ENCODE data around the gene COX8C.

Gene COX8C

DNA sequence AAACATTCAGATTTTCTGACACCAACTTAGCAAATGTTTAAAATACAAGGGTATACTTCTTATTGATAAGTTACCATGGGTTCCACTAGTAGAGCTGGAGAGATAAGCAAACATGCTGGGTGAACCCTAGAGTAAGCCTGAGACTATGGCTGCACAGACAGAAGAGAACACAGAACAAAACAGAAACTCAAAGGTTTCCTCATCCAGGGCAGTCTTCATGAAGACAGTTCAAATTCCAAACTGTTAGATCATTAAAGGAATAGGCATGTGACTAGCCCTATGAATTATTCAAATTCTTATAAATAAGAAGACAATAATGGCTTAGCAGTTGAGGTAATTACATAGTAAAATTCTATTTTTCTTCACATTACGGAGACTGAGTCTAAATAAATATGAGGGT, 42.2 kb upstream of the COX8C start:
- TF ChIP-seq, protein P1, sequence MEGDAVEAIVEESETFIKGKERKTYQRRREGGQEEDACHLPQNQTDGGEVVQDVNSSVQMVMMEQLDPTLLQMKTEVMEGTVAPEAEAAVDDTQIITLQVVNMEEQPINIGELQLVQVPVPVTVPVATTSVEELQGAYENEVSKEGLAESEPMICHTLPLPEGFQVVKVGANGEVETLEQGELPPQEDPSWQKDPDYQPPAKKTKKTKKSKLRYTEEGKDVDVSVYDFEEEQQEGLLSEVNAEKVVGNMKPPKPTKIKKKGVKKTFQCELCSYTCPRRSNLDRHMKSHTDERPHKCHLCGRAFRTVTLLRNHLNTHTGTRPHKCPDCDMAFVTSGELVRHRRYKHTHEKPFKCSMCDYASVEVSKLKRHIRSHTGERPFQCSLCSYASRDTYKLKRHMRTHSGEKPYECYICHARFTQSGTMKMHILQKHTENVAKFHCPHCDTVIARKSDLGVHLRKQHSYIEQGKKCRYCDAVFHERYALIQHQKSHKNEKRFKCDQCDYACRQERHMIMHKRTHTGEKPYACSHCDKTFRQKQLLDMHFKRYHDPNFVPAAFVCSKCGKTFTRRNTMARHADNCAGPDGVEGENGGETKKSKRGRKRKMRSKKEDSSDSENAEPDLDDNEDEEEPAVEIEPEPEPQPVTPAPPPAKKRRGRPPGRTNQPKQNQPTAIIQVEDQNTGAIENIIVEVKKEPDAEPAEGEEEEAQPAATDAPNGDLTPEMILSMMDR (IDR thresholded peaks at IDR 0.05; ENCODE audit: control insufficient read depth, insufficient read depth, low read depth, low read length, missing control alignments): no peak
- no peak overlapping the region for H3K4me3 ChIP-seq (ENCODE audit: control insufficient read depth, low read depth, low read length)
- no peak for DNase-seq (ENCODE audit: low read depth)

DNA sequence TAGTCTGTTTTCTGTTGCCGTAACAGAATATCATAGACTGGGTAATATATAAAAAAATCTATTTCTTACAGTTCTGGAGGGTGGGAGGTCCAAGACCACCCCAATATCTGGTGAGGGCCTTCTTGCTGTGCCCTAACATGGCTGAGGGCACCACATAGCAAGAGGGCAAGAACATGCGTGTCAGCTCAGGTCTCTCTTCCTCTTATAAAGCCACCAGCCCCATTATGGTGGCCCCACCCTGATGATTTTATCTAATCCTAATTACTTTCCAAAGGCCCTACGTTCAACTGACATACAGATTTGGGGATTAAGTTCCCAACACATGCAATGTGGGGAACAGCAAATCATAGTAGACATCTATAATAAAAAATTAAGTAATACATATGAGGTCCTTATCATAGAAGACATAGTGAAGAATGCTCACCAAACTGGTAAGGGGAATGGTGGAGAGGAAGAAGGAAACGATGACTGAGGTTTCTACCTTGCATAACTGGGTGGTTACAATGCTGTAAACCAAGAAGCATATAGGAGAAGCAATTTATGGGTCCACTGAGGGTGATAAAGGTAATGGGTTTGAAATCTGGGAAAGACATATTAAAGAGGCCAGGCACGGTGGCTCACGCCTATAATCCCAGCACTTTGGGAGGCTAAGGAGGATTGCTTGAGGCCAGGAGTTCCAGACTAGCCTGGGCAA, 41.1 kb upstream of the COX8C start:
- TF ChIP-seq, protein P1 (IDR thresholded peaks at IDR 0.05; ENCODE audit: control insufficient read depth, insufficient read depth, low read depth, low read length, missing control alignments): no peak
- DNase-seq (ENCODE audit: low read depth): no peak
- no peak overlapping the region for H3K4me3 ChIP-seq (ENCODE audit: control insufficient read depth, low read depth, low read length)

DNA sequence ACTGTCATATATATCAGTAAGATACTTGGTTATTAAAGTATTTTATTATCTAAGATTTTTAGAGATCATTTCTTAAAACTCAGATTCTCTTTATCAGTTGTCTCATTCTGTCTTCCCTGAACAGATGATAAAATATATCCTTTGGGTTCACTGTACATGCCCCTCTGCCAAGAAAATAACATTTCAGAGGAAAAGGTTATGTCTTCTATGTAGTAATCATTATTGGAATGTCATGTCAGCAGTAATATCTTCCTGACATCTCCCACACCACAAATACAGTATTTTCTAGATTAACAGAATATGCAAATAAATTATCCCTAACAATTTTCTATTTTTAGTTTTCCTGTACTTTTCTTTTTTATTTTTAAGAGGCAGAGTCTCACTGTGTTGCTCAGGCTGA, 40.2 kb upstream of the COX8C start:
- TF ChIP-seq, protein P1 (IDR thresholded peaks at IDR 0.05; ENCODE audit: control insufficient read depth, insufficient read depth, low read depth, low read length, missing control alignments): no peak
- no peak overlapping the region for H3K4me3 ChIP-seq (ENCODE audit: control insufficient read depth, low read depth, low read length)
- DNase-seq (ENCODE audit: low read depth): no peak

DNA sequence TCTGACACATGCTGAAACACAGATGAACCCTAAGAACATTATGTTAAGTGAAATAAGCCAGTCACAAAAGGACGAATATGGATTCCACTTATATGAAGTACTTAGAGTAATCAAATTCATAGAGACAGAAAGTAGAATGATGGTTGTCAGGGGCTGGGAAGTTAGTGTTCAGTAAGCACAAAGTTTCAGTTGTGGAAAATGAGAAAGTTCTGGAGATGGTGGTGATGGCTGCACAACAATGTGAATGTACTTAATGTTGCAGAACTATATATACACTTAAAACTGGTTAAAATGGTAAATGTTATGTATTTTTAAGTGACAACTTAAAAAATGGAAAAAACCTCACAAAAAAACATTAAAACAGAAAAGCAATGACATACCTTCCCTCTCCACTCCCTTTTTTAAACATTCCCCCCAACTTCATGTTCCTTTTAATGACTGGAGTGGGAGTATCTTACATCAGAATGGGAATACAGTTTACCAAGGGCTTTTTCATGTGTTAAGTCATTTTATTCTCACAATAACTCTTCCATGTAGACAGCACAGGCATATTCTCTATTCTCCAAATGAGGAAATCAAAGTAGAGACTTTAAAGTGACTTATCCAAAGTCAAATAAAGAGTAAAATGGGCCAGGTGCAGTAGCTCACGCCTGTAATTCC, 38.2 kb upstream of the COX8C start:
- H3K4me3 ChIP-seq (ENCODE audit: control insufficient read depth, low read depth, low read length): no peak overlapping the region
- TF ChIP-seq, protein P1 (IDR thresholded peaks at IDR 0.05; ENCODE audit: control insufficient read depth, insufficient read depth, low read depth, low read length, missing control alignments): no peak
- DNase-seq (ENCODE audit: low read depth): no peak

DNA sequence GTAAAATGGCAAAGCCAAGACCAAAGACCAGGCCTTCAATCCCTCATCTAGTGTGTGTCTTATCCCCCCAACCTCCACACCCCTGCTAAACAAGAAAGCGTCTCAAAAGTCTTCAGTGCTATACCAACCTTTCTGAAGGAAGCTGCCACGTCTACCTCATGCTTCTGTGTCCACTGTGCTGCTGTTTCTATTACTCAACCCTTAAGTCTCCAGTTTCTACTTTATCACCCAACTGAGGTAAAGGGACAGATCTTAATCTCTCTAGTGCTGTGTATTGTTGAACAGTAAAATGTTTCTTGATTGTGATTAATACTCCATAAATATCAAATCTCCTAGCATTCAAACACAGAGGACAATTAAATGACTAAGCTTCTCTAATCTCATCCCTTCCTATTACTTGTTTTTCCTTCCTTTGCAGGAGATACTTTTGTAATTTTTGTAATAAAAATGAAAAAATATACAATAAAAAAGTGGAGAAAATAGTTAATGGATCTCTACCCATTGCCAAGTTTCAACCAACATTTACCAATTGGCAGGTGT, 37.5 kb upstream of the COX8C start:
- no peak for DNase-seq (ENCODE audit: low read depth)
- no peak overlapping the region for H3K4me3 ChIP-seq (ENCODE audit: control insufficient read depth, low read depth, low read length)
- TF ChIP-seq, protein P1 (IDR thresholded peaks at IDR 0.05; ENCODE audit: control insufficient read depth, insufficient read depth, low read depth, low read length, missing control alignments): no peak

DNA sequence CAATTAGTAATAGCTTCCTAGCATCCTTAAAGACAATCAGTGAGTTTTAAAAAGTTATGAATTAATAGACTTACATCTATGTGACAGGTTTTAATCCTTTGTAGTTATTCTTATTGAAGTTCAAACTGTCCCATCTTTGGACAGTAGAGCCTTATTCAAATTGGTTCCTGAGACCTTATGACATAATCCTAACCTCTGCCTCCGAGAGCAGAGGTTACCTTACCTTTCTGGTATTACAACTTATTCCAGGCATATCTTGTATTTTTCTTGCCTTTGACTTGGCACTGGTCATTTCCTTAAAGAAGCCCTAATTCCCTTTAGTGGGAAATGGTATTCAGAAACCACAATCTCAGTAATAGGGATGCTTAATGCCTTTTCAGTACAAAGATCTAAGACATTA, 35.9 kb upstream of the COX8C start:
- DNase-seq (ENCODE audit: low read depth): no peak

More for the DNA sequence above, 35.9 kb upstream of the COX8C start:
- no peak overlapping the region for H3K4me3 ChIP-seq (ENCODE audit: control insufficient read depth, low read depth, low read length)
- TF ChIP-seq, protein P1 (IDR thresholded peaks at IDR 0.05; ENCODE audit: control insufficient read depth, insufficient read depth, low read depth, low read length, missing control alignments): no peak
